ENCODE data around the gene SLC25A22. TPM values are rescaled to one million over a fixed set of nuclear protein-coding genes. Genes with fewer than 3 reads are reported as not detected.
A peak's percentile ranks its signal among the peaks of the same experiment; 100 is the strongest.

The SLC25A22 gene
- polyA plus RNA-seq, 1 donor (not counting 4 experiments of a cell fraction or from before 2014, with no cell fraction given): 13.5 TPM

GRCh38 chr11:821512-822371 lies 23.7 kb upstream of the SLC25A22 start:
- TF ChIP-seq EZH2 (IDR thresholded peaks at IDR 0.05; ENCODE audit: low read length): no peak
- TF ChIP-seq, protein P1, sequence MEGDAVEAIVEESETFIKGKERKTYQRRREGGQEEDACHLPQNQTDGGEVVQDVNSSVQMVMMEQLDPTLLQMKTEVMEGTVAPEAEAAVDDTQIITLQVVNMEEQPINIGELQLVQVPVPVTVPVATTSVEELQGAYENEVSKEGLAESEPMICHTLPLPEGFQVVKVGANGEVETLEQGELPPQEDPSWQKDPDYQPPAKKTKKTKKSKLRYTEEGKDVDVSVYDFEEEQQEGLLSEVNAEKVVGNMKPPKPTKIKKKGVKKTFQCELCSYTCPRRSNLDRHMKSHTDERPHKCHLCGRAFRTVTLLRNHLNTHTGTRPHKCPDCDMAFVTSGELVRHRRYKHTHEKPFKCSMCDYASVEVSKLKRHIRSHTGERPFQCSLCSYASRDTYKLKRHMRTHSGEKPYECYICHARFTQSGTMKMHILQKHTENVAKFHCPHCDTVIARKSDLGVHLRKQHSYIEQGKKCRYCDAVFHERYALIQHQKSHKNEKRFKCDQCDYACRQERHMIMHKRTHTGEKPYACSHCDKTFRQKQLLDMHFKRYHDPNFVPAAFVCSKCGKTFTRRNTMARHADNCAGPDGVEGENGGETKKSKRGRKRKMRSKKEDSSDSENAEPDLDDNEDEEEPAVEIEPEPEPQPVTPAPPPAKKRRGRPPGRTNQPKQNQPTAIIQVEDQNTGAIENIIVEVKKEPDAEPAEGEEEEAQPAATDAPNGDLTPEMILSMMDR (optimal IDR thresholded peaks at IDR 0.05 in 1 of 3, IDR thresholded peaks at IDR 0.05 in 1 of 3, conservative IDR thresholded peaks at IDR 0.05 in 1 of 3; ENCODE audit: extremely low read depth in 1 of 3, insufficient read depth in 2 of 3, low read length in 3 of 3): no peak
- Histone ChIP-seq H4K20me1 (ENCODE audit: control insufficient read depth, extremely low read depth, insufficient read depth, low read length) (no peaks in the 10 kb centered on the region), H3K79me2 (ENCODE audit: control insufficient read depth, insufficient read depth, low read length) (peaks cover 6% of the 10 kb centered on the region), H3K9ac (ENCODE audit: control insufficient read depth, extremely low read depth, insufficient read depth, low read length) (no peak overlapping the region), H2AFZ (ENCODE audit: control insufficient read depth, low read length) (no peak overlapping the region), H3K27me3 (ENCODE audit: control insufficient read depth, extremely low read depth, insufficient read depth, low read length) (peaks cover 6% of the 10 kb centered on the region), H3K4me2 (ENCODE audit: control insufficient read depth, extremely low read depth, insufficient read depth, low read depth, low read length) (no peak overlapping the region), H3K4me1 (ENCODE audit: control insufficient read depth, extremely low read depth, insufficient read depth, low read length) (peaks cover 25% of the 10 kb centered on the region), H3K36me3 (ENCODE audit: control insufficient read depth in 2 of 2, extremely low read depth in 1 of 2, insufficient read depth in 2 of 2, low read length in 2 of 2) (peaks cover 0 to 8% of the 10 kb centered on the region in 2 experiments), H3K27ac (ENCODE audit: control insufficient read depth, insufficient read depth, low read length) (no peak overlapping the region), H3K9me1 (ENCODE audit: control insufficient read depth, extremely low read depth, insufficient read depth, low read length) (peaks cover 7% of the 10 kb centered on the region), H3K4me3 (ENCODE audit: control insufficient read depth in 2 of 3, extremely low read depth in 1 of 3, insufficient read depth in 2 of 3, low read depth in 1 of 3, low read length in 3 of 3) (no peak overlapping the region), H3K9me3 (ENCODE audit: control insufficient read depth, low read depth, low read length) (no peaks in the 10 kb centered on the region)
- DNase-seq (ENCODE audit: low read depth, low spot score) (no peak), FAIRE-seq (no peak)
- dilution Hi-C loops (cut with MboI; ENCODE audit: extremely low pct_ligation_motif_present, low sequenced_read_pairs): no loop called here

DNA sequence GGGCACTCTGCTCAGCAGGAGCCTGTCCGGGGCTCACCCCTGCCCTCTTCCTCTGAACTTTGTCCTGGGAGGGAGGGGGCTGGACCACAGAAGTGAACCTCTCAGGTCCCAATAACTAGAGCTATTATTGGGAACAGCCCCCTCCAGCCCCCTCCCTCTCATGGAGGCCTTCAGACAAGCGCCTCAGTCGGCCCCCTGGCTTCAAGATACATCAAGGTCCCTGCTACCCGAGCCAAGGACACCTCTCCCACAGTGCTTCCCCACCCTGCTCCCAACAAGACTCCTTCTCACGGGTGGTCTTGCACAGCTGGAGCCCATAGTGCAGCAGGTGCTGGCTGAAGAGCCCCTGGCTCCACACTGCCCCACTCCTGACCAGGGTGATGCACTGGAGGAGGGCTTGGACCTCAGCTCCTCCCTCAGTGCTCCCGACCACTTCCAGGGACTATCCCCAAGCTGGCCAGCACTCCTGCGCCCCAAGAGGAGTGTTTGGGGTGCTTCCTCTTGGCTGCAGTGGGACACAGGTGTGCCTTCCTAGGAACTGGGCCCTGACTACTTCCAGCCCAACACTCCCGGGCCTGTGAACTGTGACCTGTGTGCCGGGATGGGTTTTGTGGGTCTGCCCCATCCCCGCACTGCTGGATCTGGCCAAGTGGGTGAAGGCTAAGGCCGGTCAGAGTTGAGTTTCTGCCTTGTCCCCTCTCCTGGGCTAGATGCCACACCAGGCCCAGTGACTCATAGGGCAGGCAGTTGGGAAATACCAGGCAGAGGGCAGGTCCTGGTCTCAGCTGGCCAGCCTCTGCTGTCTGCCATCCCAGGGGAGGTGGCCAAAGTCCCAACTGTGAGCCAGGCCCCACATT lies 22.8 kb upstream of the SLC25A22 start:
- H3K9me3 ChIP-seq (ENCODE audit: control insufficient read depth, low read depth, low read length): no peaks in the 10 kb centered on the region
- H3K79me2 ChIP-seq (ENCODE audit: control insufficient read depth, insufficient read depth, low read length): peaks cover 6% of the 10 kb centered on the region
- TF ChIP-seq EZH2 (IDR thresholded peaks at IDR 0.05; ENCODE audit: low read length): no peak
- TF ChIP-seq, protein P1 (optimal IDR thresholded peaks at IDR 0.05 in 1 of 3, IDR thresholded peaks at IDR 0.05 in 1 of 3, conservative IDR thresholded peaks at IDR 0.05 in 1 of 3; ENCODE audit: extremely low read depth in 1 of 3, insufficient read depth in 2 of 3, low read length in 3 of 3): peak in 1 of 3 experiments; percentile 6
- H3K4me2 ChIP-seq (ENCODE audit: control insufficient read depth, extremely low read depth, insufficient read depth, low read depth, low read length): peak overlapping the region; percentile 68
- H2AFZ ChIP-seq (ENCODE audit: control insufficient read depth, low read length): no peak overlapping the region
- H3K4me3 ChIP-seq (ENCODE audit: control insufficient read depth in 2 of 3, extremely low read depth in 1 of 3, insufficient read depth in 2 of 3, low read depth in 1 of 3, low read length in 3 of 3): peak overlapping the region; percentile 71 to 78 (median 75)
- peak overlapping the region; percentile 81 for H3K9ac ChIP-seq (ENCODE audit: control insufficient read depth, extremely low read depth, insufficient read depth, low read length)
- no peak overlapping the region for H3K27ac ChIP-seq (ENCODE audit: control insufficient read depth, insufficient read depth, low read length)
- peaks cover 0 to 8% of the 10 kb centered on the region in 2 experiments for H3K36me3 ChIP-seq (ENCODE audit: control insufficient read depth in 2 of 2, extremely low read depth in 1 of 2, insufficient read depth in 2 of 2, low read length in 2 of 2)
- FAIRE-seq (no peak), DNase-seq (ENCODE audit: low read depth, low spot score) (no peak)
- peaks cover 25% of the 10 kb centered on the region for H3K4me1 ChIP-seq (ENCODE audit: control insufficient read depth, extremely low read depth, insufficient read depth, low read length)
- no peaks in the 10 kb centered on the region for H4K20me1 ChIP-seq (ENCODE audit: control insufficient read depth, extremely low read depth, insufficient read depth, low read length)
- no peaks in the 10 kb centered on the region for H3K27me3 ChIP-seq (ENCODE audit: control insufficient read depth, extremely low read depth, insufficient read depth, low read length)
- dilution Hi-C loops (cut with MboI; ENCODE audit: extremely low pct_ligation_motif_present, low sequenced_read_pairs): no loop called here
- peaks cover 7% of the 10 kb centered on the region for H3K9me1 ChIP-seq (ENCODE audit: control insufficient read depth, extremely low read depth, insufficient read depth, low read length)
